B cell (primary cell): Measurements from ENCODE around the gene COPS3. TPM values are rescaled to one million over a fixed set of nuclear protein-coding genes. Genes with fewer than 3 reads are reported as not detected.
A peak's percentile ranks its signal among the peaks of the same experiment; 100 is the strongest.

Experiments
- ATAC-seq: fragments of 200-7000 bp; cut with Tn5 transposase; one replicate; pipeline ENCODE4 v1.10.0; 2021; ENCODE audit warnings: low read depth, mild to moderate bottlenecking, moderate number of reproducible peaks, moderate library complexity
- CTCF ChIA-PET: fragments of 350-600 bp; sonication (Branson Sonifier 250); formaldehyde crosslinking; loops from one replicate; lab custom pipeline; 2021; ENCODE audit warnings: antibody characterized with exemption, inconsistent platforms; lab: Charles Lee
- POLR2A ChIA-PET: fragments of 350-600 bp; sonication (Branson Sonifier 250); formaldehyde crosslinking; loops from one replicate; lab custom pipeline; 2021; ENCODE audit warnings: antibody characterized with exemption; lab: Charles Lee
- DNase-seq: peaks from one replicate; pipeline ENCODE4 v3.0.0; 2013
- H2AFZ ChIP-seq: 2 replicates; pipeline ENCODE4 v1.6.1; 2012; ENCODE audit warnings: mild to moderate bottlenecking, low read depth, low read length; ENCODE audit not compliant: insufficient read depth, poor library complexity, severe bottlenecking
- H3K27ac ChIP-seq, 2 donors: 1 replicate in 1 of 2; 2 replicates in 1 of 2; pipeline ENCODE4 v1.5.1; 2012 to 2013; ENCODE audit warnings: low read length in 2 of 2, mild to moderate bottlenecking in 2 of 2, moderate library complexity in 1 of 2
- H3K27me3 ChIP-seq, 4 experiments: fragments of 200-600 bp in 1 of 4; sonication (generic) in 1 of 4; replicated peaks in 1 of 4; 1 replicate in 2 of 4; 2 replicates in 2 of 4; pipeline versions ENCODE4 v1.6.1 to v1.7.0; 2013 to 2016; ENCODE audit warnings: low read length in 3 of 4, mild to moderate bottlenecking in 2 of 4, mixed read lengths in 1 of 4, moderate library complexity in 1 of 4; ENCODE audit not compliant: insufficient read depth in 4 of 4, control insufficient read depth in 3 of 4; ENCODE audit errors: control extremely low read depth in 1 of 4
- H3K36me3 ChIP-seq, 2 experiments: replicated peaks in 1 of 2; 1 replicate in 1 of 2; 2 replicates in 1 of 2; pipeline versions ENCODE4 v1.6.1 to v1.7.1; 2013; ENCODE audit warnings: low read length in 1 of 2; ENCODE audit not compliant: insufficient read depth in 2 of 2, control insufficient read depth in 1 of 2; ENCODE audit errors: control extremely low read depth in 1 of 2, extremely low read depth in 1 of 2
- H3K4me1 ChIP-seq, 2 donors: fragments of 200-600 bp in 1 of 2; sonication (generic) in 1 of 2; 1 replicate in 1 of 2; 2 replicates in 1 of 2; pipeline versions ENCODE4 v1.5.1 to v1.6.1; 2013 to 2017; ENCODE audit warnings: low read length in 2 of 2; ENCODE audit not compliant: control insufficient read depth in 2 of 2, insufficient read depth in 2 of 2
- H3K4me2 ChIP-seq: replicated peaks from 2 replicates; pipeline ENCODE3; 2012; ENCODE audit warnings: mild to moderate bottlenecking, low read depth, low read length; ENCODE audit not compliant: poor library complexity, severe bottlenecking
- H3K4me3 ChIP-seq, 5 experiments: fragments of 200-600 bp in 1 of 5; sonication (generic) in 1 of 5; 1 replicate in 3 of 5; 2 replicates in 2 of 5; pipeline versions ENCODE4 v1.5.1 to v1.7.0; 2011 to 2016; ENCODE audit warnings: low read length in 4 of 5, mild to moderate bottlenecking in 4 of 5, low read depth in 2 of 5, control low read depth in 1 of 5, moderate library complexity in 1 of 5; ENCODE audit not compliant: insufficient read depth in 1 of 5; ENCODE audit errors: control extremely low read depth in 1 of 5, extremely low read depth in 1 of 5
- H3K79me2 ChIP-seq: fragments of 200-600 bp; sonication (generic); one replicate; pipeline ENCODE4 v1.6.0; 2016; ENCODE audit warnings: low read length; ENCODE audit not compliant: control insufficient read depth, insufficient read depth
- H3K9ac ChIP-seq: fragments of 200-600 bp; sonication (generic); 2 replicates; pipeline ENCODE4 v1.6.1; 2017; ENCODE audit warnings: mild to moderate bottlenecking, low read length, moderate library complexity
- H3K9me3 ChIP-seq, 3 donors: one replicate each; pipeline versions ENCODE4 v1.6.1 to v1.7.1; 2013; ENCODE audit warnings: low read length in 2 of 3; ENCODE audit not compliant: control insufficient read depth in 2 of 3, insufficient read depth in 1 of 3; ENCODE audit errors: control extremely low read depth in 1 of 3
- H4K20me1 ChIP-seq: 2 replicates; pipeline ENCODE4 v1.6.0; 2012; ENCODE audit warnings: mild to moderate bottlenecking, low read length; ENCODE audit not compliant: insufficient read depth, control insufficient read depth, poor library complexity, severe bottlenecking
- H3K27ac Mint-ChIP-seq: one replicate; pipeline ENCODE4 v1.8.0; 2021; ENCODE audit warnings: mixed read lengths
- H3K27me3 Mint-ChIP-seq: one replicate; pipeline ENCODE4 v1.8.0; 2021; ENCODE audit warnings: mixed read lengths
- H3K4me1 Mint-ChIP-seq: one replicate; pipeline ENCODE4 v1.8.0; 2021; ENCODE audit warnings: mixed read lengths
- H3K4me3 Mint-ChIP-seq: one replicate; pipeline ENCODE4 v1.8.0; 2021; ENCODE audit warnings: mixed read lengths
- H3K9me3 Mint-ChIP-seq: one replicate; pipeline ENCODE4 v1.8.0; 2022; ENCODE audit warnings: mixed read lengths; ENCODE audit not compliant: insufficient read depth
- CTCF ChIP-seq: fragments of 200-600 bp; IDR thresholded peaks from one replicate; pipeline ENCODE4 v1.8.0; 2022; ENCODE audit warnings: antibody characterized with exemption, mild to moderate bottlenecking
- EZH2 ChIP-seq: IDR thresholded peaks from 2 replicates; pipeline ENCODE4 v1.6.1; 2012; ENCODE audit warnings: borderline replicate concordance, low read depth, mild to moderate bottlenecking, moderate library complexity, low read length; ENCODE audit not compliant: insufficient read depth, poor library complexity, severe bottlenecking
- WGBS: methylation state at CpG from one replicate; pipeline ENCODE4 v1.1.5; 2013; ENCODE audit warnings: missing lambda C conversion rate; ENCODE audit not compliant: insufficient coverage; 5-methylcytosine and 5-hydroxymethylcytosine counted together
- intact Hi-C: fragments of 100-400 bp; cut with micrococcal nuclease; formaldehyde crosslinking; loops from one replicate; pipeline ENCODE4 v1.10.0; 2022
- polyA plus RNA-seq: library from polyadenylated mRNA; depleted of rRNA; stranded (reverse); fragments of >200 nt; gene quantifications from 2 replicates; pipeline ENCODE4 v1.2.3, GENCODE V29; 2012
- total RNA-seq, 2 donors: library from RNA; stranded (reverse); fragments of 120-200 nt in 1 of 2; gene quantifications; 1 replicate in 1 of 2; 2 replicates in 1 of 2; pipeline versions ENCODE4 v1.2.3 to v1.2.4, GENCODE V29; 2013 to 2022

The COPS3 gene
- total and polyA plus RNA-seq, 2 donors (not counting 1 experiment from before 2014, with no cell fraction given), result 37.2 to 45.5 TPM

GRCh38 chr17:17206124-17206912, 74.7 kb downstream of the COPS3 start, which contains the start of gene PLD6:
Gene PLD6, minus strand, starts transcription at chr17:17206333. Its CDS starts 47 bp downstream, at chr17:17206286.
- no peaks in the 10 kb centered on the region for H3K27me3 ChIP-seq
- H3K27ac ChIP-seq, result peak within 1 kb of the TSS; percentile 65 to 66
- peak; percentile 85 for ATAC-seq
- ChIA-PET POLR2A (interaction anchor here (0.5 to 1.6 kb wide), 2 partner anchors 27 to 31 kb away, joined by 4 to 7 read pairs; partner anchors contain the start of gene FLCN), CTCF (no interaction called here)
- H3K27me3 Mint-ChIP-seq, result no peaks in the 10 kb centered on the region
- peak within 1 kb of the TSS in 4 of 5 experiments; percentile 57 to 71 (median 59) for H3K4me3 ChIP-seq
- peaks cover 14 to 25% of the 10 kb centered on the region in 2 donors for H3K4me1 ChIP-seq
- no peak for TF ChIP-seq EZH2
- no peak for TF ChIP-seq CTCF
- no peaks in the 10 kb centered on the region for H3K9me3 Mint-ChIP-seq
- peaks cover 0 to 11% (median 0%) of the 10 kb centered on the region in 3 donors for H3K9me3 ChIP-seq
- peak; percentile 96 for DNase-seq
- peak within 1 kb of the TSS; percentile 89 for H3K27ac Mint-ChIP-seq
- H3K4me2 ChIP-seq, result peak within 1 kb of the TSS; percentile 99
- peaks cover 4% of the 10 kb centered on the region for H4K20me1 ChIP-seq
- peaks cover 20% of the 10 kb centered on the region for H3K4me1 Mint-ChIP-seq
- intact Hi-C loops, result loop anchor here (1.0 to 10.0 kb wide), 3 partner anchors 31 to 162 kb away; partner anchors contain the start of genes FLCN and MPRIP
- 24% methylated on average over 76 of the region's 78 CpGs for WGBS
- peaks cover 1 to 8% of the 10 kb centered on the region in 2 experiments for H3K36me3 ChIP-seq
- peaks cover 9% of the 10 kb centered on the region for H3K79me2 ChIP-seq
- peak within 1 kb of the TSS; percentile 62 for H3K9ac ChIP-seq
- H3K4me3 Mint-ChIP-seq, result peak within 1 kb of the TSS; percentile 93
- peak within 1 kb of the TSS; percentile 86 for H2AFZ ChIP-seq
